Tibial nerve (tissue), 4 donors: ENCODE measurements around the gene TAF7. TPM values are rescaled to one million over a fixed set of nuclear protein-coding genes. Genes with fewer than 3 reads are reported as not detected.

ENCODE experiments used
- DNase-seq, 2 donors: peaks; one replicate each; pipeline ENCODE4 v3.0.0-alpha.2; 2019; ENCODE audit warnings: low spot score in 2 of 2
- H3K27ac ChIP-seq, 4 donors: fragments of 200-600 bp; sonication (generic) in 3 of 4; one replicate each; pipeline ENCODE4 v1.5.1; 2017 to 2019; ENCODE audit warnings: mild to moderate bottlenecking in 1 of 4
- H3K27me3 ChIP-seq, 2 donors: fragments of 200-600 bp; sonication (generic) in 1 of 2; one replicate each; pipeline versions ENCODE4 v1.5.1 to v1.6.0; 2017 to 2019
- H3K36me3 ChIP-seq, 3 donors: fragments of 200-600 bp; sonication (generic); one replicate each; pipeline ENCODE4 v1.5.1; 2018 to 2019
- H3K4me1 ChIP-seq, 4 donors: fragments of 200-600 bp; sonication (generic) in 3 of 4; one replicate each; pipeline ENCODE4 v1.5.1; 2017 to 2019
- H3K4me3 ChIP-seq, 4 donors: fragments of 200-600 bp; sonication (generic) in 3 of 4; one replicate each; pipeline ENCODE4 v1.5.1; 2017 to 2019; ENCODE audit warnings: mild to moderate bottlenecking in 1 of 4, moderate library complexity in 1 of 4
- H3K9me3 ChIP-seq, 4 donors: fragments of 200-600 bp; sonication (generic) in 3 of 4; one replicate each; pipeline ENCODE4 v1.5.1; 2017 to 2019
- EP300 ChIP-seq, 2 donors: sonication (generic); formaldehyde crosslinking; IDR thresholded peaks; one replicate each; pipeline ENCODE4 v1.6.1; 2017; ENCODE audit warnings: antibody characterized with exemption in 2 of 2, mild to moderate bottlenecking in 1 of 2
- POLR2A ChIP-seq, 2 donors: fragments of 450-650 bp; IDR thresholded peaks; one replicate each; pipeline ENCODE4 v1.6.1; 2017; ENCODE audit warnings: antibody characterized with exemption in 2 of 2, mild to moderate bottlenecking in 2 of 2, moderate library complexity in 2 of 2
- WGBS, 2 donors: methylation state at CpG; one replicate each; pipeline ENCODE4 v1.1.5; 2018; 5-methylcytosine and 5-hydroxymethylcytosine counted together
- total RNA-seq, 4 donors: library from RNA; depleted of rRNA; stranded (reverse); fragments of >200 nt; gene quantifications; one replicate each; pipeline ENCODE4 v1.1.0, GENCODE V29; 2016
- TF ChIP-seq, protein P1 (sequence below), 5 experiments: fragments of 200-600 bp in 3 of 5; fragments of 450-650 bp in 2 of 5; sonication (generic) in 3 of 5; IDR thresholded peaks; one replicate each; pipeline ENCODE4 v1.5.1; 2016 to 2019; ENCODE audit warnings: antibody characterized with exemption in 5 of 5, mild to moderate bottlenecking in 3 of 5, moderate library complexity in 2 of 5

TAF7 gene
- total RNA-seq, 4 donors from 2014 or later: 49.5 to 80.0 (median 59.5) TPM

DNA sequence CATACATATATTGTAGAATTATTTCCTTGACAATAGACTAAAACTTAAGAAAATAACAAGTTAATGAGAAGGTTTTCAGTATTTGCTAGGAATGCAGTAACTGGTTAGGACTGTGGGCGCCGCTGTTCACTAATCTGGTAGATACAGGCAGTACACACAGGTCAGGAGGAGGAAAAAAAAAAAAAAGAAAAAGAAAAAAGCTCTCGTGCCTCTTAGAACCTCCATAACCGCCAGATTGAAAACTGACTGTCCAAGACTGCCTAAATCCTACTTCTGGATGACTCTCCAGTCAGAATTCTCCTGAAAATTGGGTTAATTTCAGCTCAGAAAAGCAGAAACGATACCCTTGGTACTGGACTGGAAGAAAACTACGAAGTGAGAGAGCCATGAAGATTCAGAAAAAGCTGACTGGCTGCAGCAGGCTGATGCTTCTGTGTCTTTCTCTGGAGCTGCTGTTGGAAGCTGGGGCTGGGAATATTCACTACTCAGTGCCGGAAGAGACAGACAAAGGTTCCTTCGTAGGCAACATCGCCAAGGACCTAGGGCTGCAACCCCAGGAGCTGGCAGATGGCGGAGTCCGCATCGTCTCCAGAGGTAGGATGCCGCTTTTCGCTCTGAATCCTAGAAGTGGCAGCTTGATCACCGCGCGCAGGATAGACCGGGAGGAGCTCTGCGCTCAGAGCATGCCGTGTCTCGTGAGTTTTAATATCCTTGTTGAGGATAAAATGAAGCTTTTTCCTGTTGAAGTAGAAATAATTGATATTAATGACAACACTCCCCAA is 9.9 kb upstream of the TAF7 start, which contains the start of gene PCDHGA1:
Gene PCDHGA1 (plus strand): TSS at position 216 of the 782 bp plus-strand sequence.
- Histone ChIP-seq H3K4me3 (no peak within 1 kb of the TSS), H3K27me3 (no peaks in the 10 kb centered on the region), H3K36me3 (peaks cover 0 to 23% (median 0%) of the 10 kb centered on the region in 3 donors), H3K4me1 (no peaks in the 10 kb centered on the region), H3K9me3 (peaks cover 0 to 96% (median 25%) of the 10 kb centered on the region in 4 donors), H3K27ac (no peak within 1 kb of the TSS)
- WGBS, 2 donors: 23 to 27% methylated on average over 21 of the region's 21 CpGs
- DNase-seq: no peak
- TF ChIP-seq EP300 (IDR thresholded peaks at IDR 0.05) (no peak), POLR2A (IDR thresholded peaks at IDR 0.05) (no peak)
- TF ChIP-seq, protein P1, sequence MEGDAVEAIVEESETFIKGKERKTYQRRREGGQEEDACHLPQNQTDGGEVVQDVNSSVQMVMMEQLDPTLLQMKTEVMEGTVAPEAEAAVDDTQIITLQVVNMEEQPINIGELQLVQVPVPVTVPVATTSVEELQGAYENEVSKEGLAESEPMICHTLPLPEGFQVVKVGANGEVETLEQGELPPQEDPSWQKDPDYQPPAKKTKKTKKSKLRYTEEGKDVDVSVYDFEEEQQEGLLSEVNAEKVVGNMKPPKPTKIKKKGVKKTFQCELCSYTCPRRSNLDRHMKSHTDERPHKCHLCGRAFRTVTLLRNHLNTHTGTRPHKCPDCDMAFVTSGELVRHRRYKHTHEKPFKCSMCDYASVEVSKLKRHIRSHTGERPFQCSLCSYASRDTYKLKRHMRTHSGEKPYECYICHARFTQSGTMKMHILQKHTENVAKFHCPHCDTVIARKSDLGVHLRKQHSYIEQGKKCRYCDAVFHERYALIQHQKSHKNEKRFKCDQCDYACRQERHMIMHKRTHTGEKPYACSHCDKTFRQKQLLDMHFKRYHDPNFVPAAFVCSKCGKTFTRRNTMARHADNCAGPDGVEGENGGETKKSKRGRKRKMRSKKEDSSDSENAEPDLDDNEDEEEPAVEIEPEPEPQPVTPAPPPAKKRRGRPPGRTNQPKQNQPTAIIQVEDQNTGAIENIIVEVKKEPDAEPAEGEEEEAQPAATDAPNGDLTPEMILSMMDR (IDR thresholded peaks at IDR 0.05): no peak

DNA sequence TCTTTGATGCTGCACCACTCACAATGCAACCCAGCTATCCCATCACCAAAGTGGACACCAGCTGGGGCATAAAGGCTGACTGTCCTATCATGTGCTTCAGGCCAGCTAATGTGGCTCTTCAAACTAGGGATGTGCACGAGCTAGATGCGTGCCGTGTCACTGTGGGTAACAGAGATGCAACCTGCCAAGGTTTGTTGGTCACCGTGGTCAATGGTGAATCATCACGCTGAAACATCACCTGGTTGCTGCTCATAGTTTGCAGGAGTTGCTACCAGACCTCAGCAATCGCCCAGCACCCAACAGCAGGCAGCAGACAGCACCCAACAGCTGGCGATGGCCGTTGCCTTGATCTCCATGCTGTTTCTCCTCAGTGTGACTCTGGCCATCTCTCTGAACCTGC is 7.6 kb upstream of the TAF7 start:
- no peak for DNase-seq

DNA sequence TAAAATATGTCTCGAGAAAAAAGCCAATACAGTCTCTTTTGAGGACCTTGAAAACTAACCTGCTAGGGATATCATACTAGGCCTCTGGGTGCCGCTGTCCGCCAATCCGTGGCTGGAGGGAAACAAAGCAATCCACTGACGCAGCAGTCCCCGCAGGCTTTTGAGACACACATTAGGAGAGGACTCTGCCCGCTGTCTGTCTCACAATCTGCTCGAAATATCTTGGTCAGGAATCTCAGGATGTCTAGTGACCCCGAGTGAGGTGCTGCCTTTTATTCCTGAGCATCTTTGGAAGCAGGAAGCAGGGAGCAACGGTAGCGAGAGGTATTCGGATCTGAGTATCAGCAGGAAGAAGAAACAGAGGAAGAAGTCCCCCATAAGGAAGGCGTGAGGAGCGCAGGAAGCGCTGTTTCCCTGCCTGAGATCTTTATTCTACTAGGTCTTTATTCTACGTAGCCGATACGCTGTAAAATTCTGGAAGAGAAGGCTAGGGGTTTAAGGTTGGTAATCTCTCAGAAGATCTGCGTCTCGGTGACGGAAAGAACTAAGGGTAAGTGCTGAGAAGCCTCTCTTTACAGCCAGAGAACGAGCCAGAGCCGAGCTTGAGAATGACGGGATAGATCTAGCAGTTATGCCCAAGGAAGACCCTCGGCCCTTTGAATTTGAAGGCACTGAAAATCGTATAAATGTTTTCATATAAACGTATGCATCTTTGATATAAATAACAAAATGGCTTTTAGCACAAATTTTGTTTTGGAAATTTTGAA is 5.7 kb upstream of the TAF7 start:
- peak in 1 of 2 donors; percentile 52 for TF ChIP-seq EP300 (IDR thresholded peaks at IDR 0.05)
- TF ChIP-seq, protein P1 (IDR thresholded peaks at IDR 0.05): peak; percentile 11 to 57 (median 15)
- peak; percentile 12 to 40 for TF ChIP-seq POLR2A (IDR thresholded peaks at IDR 0.05)
- peak in 1 of 2 donors; percentile 23 for DNase-seq
- H3K4me1 ChIP-seq: peaks cover 0 to 2% (median under 1%) of the 10 kb centered on the region in 4 donors
- no peaks in the 10 kb centered on the region for H3K27me3 ChIP-seq
- H3K27ac ChIP-seq: peak overlapping the region in 3 of 4 donors; percentile 41 to 69 (median 52)
- peaks cover 0 to 30% (median 0%) of the 10 kb centered on the region in 3 donors for H3K36me3 ChIP-seq
- peaks cover 0 to 93% (median 22%) of the 10 kb centered on the region in 4 donors for H3K9me3 ChIP-seq
- H3K4me3 ChIP-seq: peak overlapping the region in 3 of 4 donors; percentile 3 to 47 (median 16)
- 14 to 19% methylated on average over 27 of the region's 27 CpGs for WGBS, 2 donors

More for the DNA sequence above, 7.6 kb upstream of the TAF7 start:
- TF ChIP-seq POLR2A (IDR thresholded peaks at IDR 0.05) (no peak), EP300 (IDR thresholded peaks at IDR 0.05) (no peak)
- TF ChIP-seq, protein P1 (IDR thresholded peaks at IDR 0.05): no peak
- peaks cover 0 to 32% (median 0%) of the 10 kb centered on the region in 3 donors for H3K36me3 ChIP-seq
- no peaks in the 10 kb centered on the region for H3K4me1 ChIP-seq
- peaks cover 0 to 93% (median 22%) of the 10 kb centered on the region in 4 donors for H3K9me3 ChIP-seq
- WGBS, 2 donors: 92 to 93% methylated on average over 8 of the region's 8 CpGs
- no peak overlapping the region for H3K4me3 ChIP-seq
- H3K27me3 ChIP-seq: no peaks in the 10 kb centered on the region
- no peak overlapping the region for H3K27ac ChIP-seq

DNA sequence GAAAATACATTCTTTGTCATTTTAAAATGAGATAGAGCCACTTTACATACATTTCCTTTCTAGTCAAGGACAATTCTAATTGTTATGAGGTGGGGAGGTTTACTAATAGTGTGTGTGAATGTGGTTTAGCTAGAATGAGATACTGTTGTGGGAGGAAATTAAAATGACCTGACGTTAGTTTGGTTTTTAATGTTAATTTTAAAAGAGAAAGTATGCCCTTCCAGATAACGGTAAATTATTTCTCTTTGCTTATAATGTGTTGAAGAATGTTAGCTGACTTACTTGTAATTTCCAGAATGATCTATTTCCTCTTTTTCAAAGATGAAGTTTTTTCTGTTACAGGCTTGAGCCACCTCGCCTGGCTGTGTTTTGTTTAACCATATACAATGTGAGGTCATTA is 1.7 kb upstream of the TAF7 start:
- Histone ChIP-seq H3K36me3 (peaks cover 0 to 42% (median 13%) of the 10 kb centered on the region in 3 donors), H3K27ac (no peak overlapping the region), H3K4me3 (no peak overlapping the region), H3K27me3 (no peaks in the 10 kb centered on the region), H3K4me1 (peaks cover 0 to 11% (median 7%) of the 10 kb centered on the region in 4 donors), H3K9me3 (peaks cover 8 to 85% (median 34%) of the 10 kb centered on the region in 4 donors)
- DNase-seq: no peak
- TF ChIP-seq, protein P1 (IDR thresholded peaks at IDR 0.05): no peak
- no peak for TF ChIP-seq POLR2A (IDR thresholded peaks at IDR 0.05)
- TF ChIP-seq EP300 (IDR thresholded peaks at IDR 0.05): no peak
- 87 to 93% methylated on average over 3 of the region's 3 CpGs for WGBS, 2 donors
